HepG2 (cell line): ENCODE data around the gene ECSCR. TPM values are rescaled to one million over a fixed set of nuclear protein-coding genes. Genes with fewer than 3 reads are reported as not detected.

Source experiments
- GATA4 ChIP-seq: sonication (generic); IDR thresholded peaks from 2 replicates; pipeline ENCODE4 v1.6.1; 2016; ENCODE audit warnings: antibody characterized with exemption, low read depth, borderline replicate concordance
- HCFC1 ChIP-seq: fragments of 150-350 bp; IDR thresholded peaks from 2 replicates; pipeline ENCODE4 v1.6.1; 2014; ENCODE audit warnings: low read depth, low read length
- HNRNPLL ChIP-seq: fragments of 200-400 bp; formaldehyde crosslinking; IDR thresholded peaks from 2 replicates; pipeline ENCODE4 v1.6.1; 2017; ENCODE audit warnings: mild to moderate bottlenecking, low read depth, low read length; ENCODE audit not compliant: poor library complexity, severe bottlenecking
- HNRNPUL1 ChIP-seq: fragments of 200-400 bp; formaldehyde crosslinking; IDR thresholded peaks from 2 replicates; pipeline ENCODE4 v1.6.1; 2017; ENCODE audit warnings: low read depth, mild to moderate bottlenecking, low read length, moderate library complexity
- MTF2 ChIP-seq: sonication (generic); formaldehyde crosslinking; IDR thresholded peaks from 2 replicates; pipeline ENCODE4 v1.5.0; 2020; ENCODE audit warnings: missing genetic modification reagents, borderline replicate concordance
- NR2F1 ChIP-seq, 2 experiments: fragments of 450-650 bp in 1 of 2; formaldehyde crosslinking in 1 of 2; IDR thresholded peaks; 2 replicates each; pipeline versions ENCODE4 v1.5.0 to v1.6.1; 2016 to 2020; ENCODE audit warnings: mild to moderate bottlenecking in 1 of 2, missing compliant biosample characterization in 1 of 2, missing genetic modification reagents in 1 of 2, moderate library complexity in 1 of 2
- PHF20 ChIP-seq: sonication (generic); formaldehyde crosslinking; IDR thresholded peaks from 2 replicates; pipeline ENCODE4 v1.5.0; 2020; ENCODE audit warnings: mild to moderate bottlenecking, missing genetic modification reagents
- PHF5A ChIP-seq: IDR thresholded peaks from one replicate; pipeline ENCODE4 v1.6.1; 2018; ENCODE audit warnings: low read depth, missing genetic modification reagents; ENCODE audit not compliant: unreplicated experiment
- RAD51 ChIP-seq: fragments of 450-650 bp; IDR thresholded peaks from 2 replicates; pipeline ENCODE4 v1.6.1; 2016; ENCODE audit warnings: borderline replicate concordance
- RFX3 ChIP-seq: IDR thresholded peaks from 2 replicates; pipeline ENCODE4 v1.6.1; 2016; ENCODE audit warnings: missing biosample characterization, missing genetic modification reagents
- SAP130 ChIP-seq: IDR thresholded peaks from 2 replicates; pipeline ENCODE4 v1.6.1; 2016; ENCODE audit warnings: low read depth
- SMARCE1 ChIP-seq: fragments of 450-650 bp; IDR thresholded peaks from 2 replicates; pipeline ENCODE4 v1.6.1; 2017; ENCODE audit warnings: borderline replicate concordance
- TOE1 ChIP-seq: sonication (generic); formaldehyde crosslinking; IDR thresholded peaks from 2 replicates; pipeline ENCODE4 v1.4.0; 2020; ENCODE audit warnings: mild to moderate bottlenecking, missing genetic modification reagents
- YY1 ChIP-seq: IDR thresholded peaks from 2 replicates; pipeline ENCODE4 v1.6.1; 2011; ENCODE audit warnings: low read length, low read depth, moderate library complexity, mild to moderate bottlenecking; ENCODE audit not compliant: insufficient read depth, insufficient replicate concordance
- ZBTB7A ChIP-seq: sonication (generic); formaldehyde crosslinking; IDR thresholded peaks from 2 replicates; pipeline ENCODE4 v1.8.0; 2022; ENCODE audit warnings: mild to moderate bottlenecking, missing genetic modification reagents
- ZFP41 ChIP-seq: sonication (generic); formaldehyde crosslinking; IDR thresholded peaks from 2 replicates; pipeline ENCODE4 v1.4.0; 2020; ENCODE audit warnings: mild to moderate bottlenecking, missing genetic modification reagents, borderline replicate concordance
- ZNF12 ChIP-seq: sonication (generic); formaldehyde crosslinking; IDR thresholded peaks from 2 replicates; pipeline ENCODE4 v1.5.0; 2020; ENCODE audit warnings: missing genetic modification reagents
- ZNF30 ChIP-seq: sonication (generic); formaldehyde crosslinking; IDR thresholded peaks from 2 replicates; pipeline ENCODE4 v1.5.0; 2020; ENCODE audit warnings: mild to moderate bottlenecking, missing genetic modification reagents
- ZNF329 ChIP-seq: sonication (generic); formaldehyde crosslinking; IDR thresholded peaks from 2 replicates; pipeline ENCODE4 v1.9.0; 2021; ENCODE audit warnings: low read depth, mild to moderate bottlenecking, missing genetic modification reagents
- ZNF550 ChIP-seq: sonication (generic); formaldehyde crosslinking; IDR thresholded peaks from 2 replicates; pipeline ENCODE4 v1.4.0; 2020; ENCODE audit warnings: mild to moderate bottlenecking, missing genetic modification reagents, borderline replicate concordance
- ZNF644 ChIP-seq: IDR thresholded peaks from 2 replicates; pipeline ENCODE4 v1.6.1; 2016; ENCODE audit warnings: low read depth
- ZNF883 ChIP-seq: sonication (generic); formaldehyde crosslinking; IDR thresholded peaks from 2 replicates; pipeline ENCODE4 v1.5.1; 2020; ENCODE audit warnings: mild to moderate bottlenecking, missing genetic modification reagents; ENCODE audit errors: not compliant biosample characterization
- polyA plus RNA-seq, 8 experiments: library from polyadenylated mRNA; depleted of rRNA in 3 of 8; stranded (reverse) in 7 of 8; unstranded in 1 of 8; fragments of >200 nt; fragmentation: Illumina TruSeq in 4 of 8; extraction: Trizol in 4 of 8; gene quantifications; 2 replicates each; pipeline versions ENCODE4 v1.2.1 to v1.2.3, GENCODE V29; 2011 to 2016; ENCODE audit warnings: low read depth in 4 of 8, missing spikeins in 1 of 8, mixed read lengths in 1 of 8; ENCODE audit not compliant: insufficient read depth in 1 of 8
- total RNA-seq, 5 experiments: library from RNA; depleted of rRNA; stranded (reverse); fragments of >200 nt; fragmentation: Illumina TruSeq; extraction: Trizol; gene quantifications; 2 replicates each; pipeline ENCODE4 v1.2.3, GENCODE V29; 2016; ENCODE audit warnings: low read depth in 1 of 5
- TF ChIP-seq, protein P1 (sequence below): sonication (generic); IDR thresholded peaks from 2 replicates; pipeline ENCODE4 v1.6.1; 2016; ENCODE audit warnings: low read depth, borderline replicate concordance
- TF ChIP-seq, protein P2 (sequence below): sonication (generic); formaldehyde crosslinking; IDR thresholded peaks from 2 replicates; pipeline ENCODE4 v1.5.1; 2020; ENCODE audit warnings: missing genetic modification reagents, mild to moderate bottlenecking, borderline replicate concordance
- TF ChIP-seq, protein P3 (sequence below): sonication (generic); formaldehyde crosslinking; conservative IDR thresholded peaks from 2 replicates; pipeline ENCODE4 v1.4.0; 2020; ENCODE audit warnings: mild to moderate bottlenecking, missing genetic modification reagents, moderate library complexity

The ECSCR gene
- total and polyA plus RNA-seq, 2 of the 13 experiments (the other 11 are each of a cell fraction or from before 2014, with no cell fraction given): 0.18 TPM; not detected in 1

DNA sequence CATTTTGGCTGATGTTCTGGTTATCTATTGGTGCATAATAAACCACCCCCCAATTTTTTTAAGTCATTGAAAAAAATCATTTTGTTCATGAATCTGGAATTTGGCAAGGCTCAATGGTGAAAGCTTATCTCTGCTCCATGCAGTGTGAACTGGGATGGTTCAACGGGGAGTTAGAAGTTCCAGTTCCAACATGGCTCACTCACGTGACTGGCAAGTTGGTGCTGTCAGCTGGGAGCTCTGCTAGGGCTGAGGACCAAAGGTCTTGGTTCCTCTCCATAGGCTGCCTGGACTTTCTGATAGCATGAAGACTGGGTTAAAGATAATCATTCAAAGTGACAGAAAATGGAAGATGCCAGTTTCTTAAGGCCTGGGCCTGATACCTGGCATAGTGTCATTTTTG lies 55.6 kb downstream of the ECSCR start (continued):
- TF ChIP-seq SAP130 (peak; percentile 55; the same call in 1 of the 2 replicates), ZFP41 (CRISPR knock-in tag) (no peak), MTF2 (CRISPR knock-in tag) (no peak), ZBTB7A (CRISPR knock-in tag) (no peak), HNRNPUL1 (no peak), RAD51 (peak; percentile 38; the same call in 1 of the 2 replicates), NR2F1 (CRISPR knock-in tag; IDR thresholded peaks at IDR 0.05) (no peak), ZNF12 (CRISPR knock-in tag) (no peak), YY1 (no peak), SMARCE1 (no peak), ZNF644 (peak; percentile 73), RFX3 (CRISPR knock-in tag) (no peak), PHF5A (CRISPR knock-in tag) (no peak), HCFC1 (no peak), PHF20 (CRISPR knock-in tag) (peak; percentile 64), TOE1 (CRISPR knock-in tag) (no peak), ZNF30 (no peak), HNRNPLL (no peak), ZNF550 (CRISPR knock-in tag) (no peak), GATA4 (no peak), ZNF883 (CRISPR knock-in tag) (no peak), ZNF329 (CRISPR knock-in tag) (no peak)
- TF ChIP-seq, protein P1, sequence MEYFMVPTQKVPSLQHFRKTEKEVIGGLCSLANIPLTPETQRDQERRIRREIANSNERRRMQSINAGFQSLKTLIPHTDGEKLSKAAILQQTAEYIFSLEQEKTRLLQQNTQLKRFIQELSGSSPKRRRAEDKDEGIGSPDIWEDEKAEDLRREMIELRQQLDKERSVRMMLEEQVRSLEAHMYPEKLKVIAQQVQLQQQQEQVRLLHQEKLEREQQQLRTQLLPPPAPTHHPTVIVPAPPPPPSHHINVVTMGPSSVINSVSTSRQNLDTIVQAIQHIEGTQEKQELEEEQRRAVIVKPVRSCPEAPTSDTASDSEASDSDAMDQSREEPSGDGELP: peak; percentile 86; the same call in 1 of the 2 replicates
- TF ChIP-seq, protein P2, sequence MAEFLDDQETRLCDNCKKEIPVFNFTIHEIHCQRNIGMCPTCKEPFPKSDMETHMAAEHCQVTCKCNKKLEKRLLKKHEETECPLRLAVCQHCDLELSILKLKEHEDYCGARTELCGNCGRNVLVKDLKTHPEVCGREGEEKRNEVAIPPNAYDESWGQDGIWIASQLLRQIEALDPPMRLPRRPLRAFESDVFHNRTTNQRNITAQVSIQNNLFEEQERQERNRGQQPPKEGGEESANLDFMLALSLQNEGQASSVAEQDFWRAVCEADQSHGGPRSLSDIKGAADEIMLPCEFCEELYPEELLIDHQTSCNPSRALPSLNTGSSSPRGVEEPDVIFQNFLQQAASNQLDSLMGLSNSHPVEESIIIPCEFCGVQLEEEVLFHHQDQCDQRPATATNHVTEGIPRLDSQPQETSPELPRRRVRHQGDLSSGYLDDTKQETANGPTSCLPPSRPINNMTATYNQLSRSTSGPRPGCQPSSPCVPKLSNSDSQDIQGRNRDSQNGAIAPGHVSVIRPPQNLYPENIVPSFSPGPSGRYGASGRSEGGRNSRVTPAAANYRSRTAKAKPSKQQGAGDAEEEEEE (CRISPR knock-in tag): no peak
- TF ChIP-seq, protein P3, sequence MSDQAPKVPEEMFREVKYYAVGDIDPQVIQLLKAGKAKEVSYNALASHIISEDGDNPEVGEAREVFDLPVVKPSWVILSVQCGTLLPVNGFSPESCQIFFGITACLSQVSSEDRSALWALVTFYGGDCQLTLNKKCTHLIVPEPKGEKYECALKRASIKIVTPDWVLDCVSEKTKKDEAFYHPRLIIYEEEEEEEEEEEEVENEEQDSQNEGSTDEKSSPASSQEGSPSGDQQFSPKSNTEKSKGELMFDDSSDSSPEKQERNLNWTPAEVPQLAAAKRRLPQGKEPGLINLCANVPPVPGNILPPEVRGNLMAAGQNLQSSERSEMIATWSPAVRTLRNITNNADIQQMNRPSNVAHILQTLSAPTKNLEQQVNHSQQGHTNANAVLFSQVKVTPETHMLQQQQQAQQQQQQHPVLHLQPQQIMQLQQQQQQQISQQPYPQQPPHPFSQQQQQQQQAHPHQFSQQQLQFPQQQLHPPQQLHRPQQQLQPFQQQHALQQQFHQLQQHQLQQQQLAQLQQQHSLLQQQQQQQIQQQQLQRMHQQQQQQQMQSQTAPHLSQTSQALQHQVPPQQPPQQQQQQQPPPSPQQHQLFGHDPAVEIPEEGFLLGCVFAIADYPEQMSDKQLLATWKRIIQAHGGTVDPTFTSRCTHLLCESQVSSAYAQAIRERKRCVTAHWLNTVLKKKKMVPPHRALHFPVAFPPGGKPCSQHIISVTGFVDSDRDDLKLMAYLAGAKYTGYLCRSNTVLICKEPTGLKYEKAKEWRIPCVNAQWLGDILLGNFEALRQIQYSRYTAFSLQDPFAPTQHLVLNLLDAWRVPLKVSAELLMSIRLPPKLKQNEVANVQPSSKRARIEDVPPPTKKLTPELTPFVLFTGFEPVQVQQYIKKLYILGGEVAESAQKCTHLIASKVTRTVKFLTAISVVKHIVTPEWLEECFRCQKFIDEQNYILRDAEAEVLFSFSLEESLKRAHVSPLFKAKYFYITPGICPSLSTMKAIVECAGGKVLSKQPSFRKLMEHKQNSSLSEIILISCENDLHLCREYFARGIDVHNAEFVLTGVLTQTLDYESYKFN: 0 out of 2 replicates have a peak, but pooled peaks have one; percentile 34
